ENCODE data around the gene SEZ6L2.
"Not testable (repeated sequence)": the region's sequence is repeated elsewhere in the genome, so short reads cannot be mapped to it uniquely, and the experiment has no call there.

Gene SEZ6L2

GRCh38 chr16:29881050-29881449 is 18.3 kb downstream of the SEZ6L2 start:
- no peak for FAIRE-seq

- FAIRE-seq, result no peak
Observed at GRCh38 chr16:29878172-29878571, 21.2 kb downstream of the SEZ6L2 start.

- FAIRE-seq, result no peak
Observed at GRCh38 chr16:29877266-29877961, 21.9 kb downstream of the SEZ6L2 start.

GRCh38 chr16:29876594-29877249 is 22.6 kb downstream of the SEZ6L2 start:
- FAIRE-seq, result no peak

GRCh38 chr16:29876217-29876593 is 23.1 kb downstream of the SEZ6L2 start:
- no peak for FAIRE-seq

- no peak for FAIRE-seq
Observed at GRCh38 chr16:29875206-29875605, 24.1 kb downstream of the SEZ6L2 start.

GRCh38 chr16:29873319-29873718 is 26.0 kb downstream of the SEZ6L2 start:
- no peak for FAIRE-seq

- no peak for FAIRE-seq
Observed at GRCh38 chr16:29871822-29872546, 27.4 kb downstream of the SEZ6L2 start.

- FAIRE-seq, result not testable (repeated sequence)
Observed at GRCh38 chr16:29869067-29869466, 30.3 kb downstream of the SEZ6L2 start.

GRCh38 chr16:29868396-29869009 is 30.8 kb downstream of the SEZ6L2 start:
- FAIRE-seq, result no peak

GRCh38 chr16:29864205-29864604 is 35.1 kb downstream of the SEZ6L2 start:
- no peak for FAIRE-seq

GRCh38 chr16:29863669-29863984 is 35.7 kb downstream of the SEZ6L2 start:
- no peak for FAIRE-seq

- FAIRE-seq, result peak; percentile 92
Observed at GRCh38 chr16:29862884-29863668, 36.3 kb downstream of the SEZ6L2 start, which contains the start of gene CDIPT. TSS of gene CDIPT (minus strand) at chr16:29863226. CDS start at chr16:29862857, 369 bp downstream.

GRCh38 chr16:29862383-29862883 is 36.9 kb downstream of the SEZ6L2 start:
- no peak for FAIRE-seq

- no peak for FAIRE-seq
Observed at GRCh38 chr16:29860218-29860617, 39.1 kb downstream of the SEZ6L2 start.

- no peak for FAIRE-seq
Observed at GRCh38 chr16:29858974-29859373, 40.4 kb downstream of the SEZ6L2 start.

GRCh38 chr16:29858149-29858849 is 41.1 kb downstream of the SEZ6L2 start:
- FAIRE-seq, result no peak

- FAIRE-seq, result no peak
Observed at GRCh38 chr16:29857133-29857760, 42.1 kb downstream of the SEZ6L2 start.

- no peak for FAIRE-seq
Observed at GRCh38 chr16:29854520-29855100, 44.7 kb downstream of the SEZ6L2 start.

GRCh38 chr16:29852654-29853053 is 46.7 kb downstream of the SEZ6L2 start:
- no peak for FAIRE-seq

- no peak for FAIRE-seq
Observed at GRCh38 chr16:29850998-29851397, 48.4 kb downstream of the SEZ6L2 start.
